Activated B cell treated with CpG ODN at 0.5 μM for 24 hours (primary cell): Measurements from ENCODE around the gene NEK7. TPM values are rescaled to one million over a fixed set of nuclear protein-coding genes. Genes with fewer than 3 reads are reported as not detected.

Experiments used
- ATAC-seq: fragments of 200-7000 bp; cut with Tn5 transposase; one replicate; pipeline ENCODE4 v1.10.0; 2021; ENCODE audit warnings: low read depth, mild to moderate bottlenecking, moderate library complexity
- CTCF ChIA-PET: fragments of 350-600 bp; sonication (Branson Sonifier 250); formaldehyde crosslinking; loops from one replicate; lab custom pipeline; 2021; ENCODE audit warnings: antibody characterized with exemption; lab: Charles Lee
- POLR2A ChIA-PET: fragments of 350-600 bp; sonication (Branson Sonifier 250); formaldehyde crosslinking; loops from one replicate; lab custom pipeline; 2021; ENCODE audit warnings: antibody characterized with exemption; lab: Charles Lee
- DNase-seq: peaks from one replicate; pipeline ENCODE4 v3.0.0; 2022
- H3K27ac Mint-ChIP-seq: one replicate; pipeline ENCODE4 v1.8.0; 2020; ENCODE audit warnings: mixed read lengths
- H3K27me3 Mint-ChIP-seq: one replicate; pipeline ENCODE4 v1.8.0; 2021; ENCODE audit warnings: mixed read lengths
- H3K36me3 Mint-ChIP-seq: one replicate; pipeline ENCODE4 v1.8.0; 2021; ENCODE audit warnings: low read depth, mixed read lengths
- H3K4me1 Mint-ChIP-seq: one replicate; pipeline ENCODE4 v1.8.0; 2021; ENCODE audit warnings: mixed read lengths
- H3K4me3 Mint-ChIP-seq: one replicate; pipeline ENCODE4 v1.8.0; 2020; ENCODE audit warnings: mild to moderate bottlenecking, mixed read lengths
- H3K9me3 Mint-ChIP-seq: one replicate; pipeline ENCODE4 v1.8.0; 2020; ENCODE audit warnings: mixed read lengths
- intact Hi-C: fragments of 100-400 bp; cut with micrococcal nuclease; formaldehyde crosslinking; loops from one replicate; pipeline ENCODE4 v1.15.1; 2024
- total RNA-seq: library from RNA; stranded (reverse); gene quantifications from 2 replicates; pipeline ENCODE4 v1.2.3, GENCODE V29; 2022
- TF ChIP-seq, protein P1 (sequence below): fragments of 200-600 bp; IDR thresholded peaks from one replicate; pipeline ENCODE4 v1.8.0; 2022; ENCODE audit warnings: antibody characterized with exemption, mild to moderate bottlenecking

NEK7 gene
- total RNA-seq, 1 donor from 2014 or later: 33.5 TPM

DNA sequence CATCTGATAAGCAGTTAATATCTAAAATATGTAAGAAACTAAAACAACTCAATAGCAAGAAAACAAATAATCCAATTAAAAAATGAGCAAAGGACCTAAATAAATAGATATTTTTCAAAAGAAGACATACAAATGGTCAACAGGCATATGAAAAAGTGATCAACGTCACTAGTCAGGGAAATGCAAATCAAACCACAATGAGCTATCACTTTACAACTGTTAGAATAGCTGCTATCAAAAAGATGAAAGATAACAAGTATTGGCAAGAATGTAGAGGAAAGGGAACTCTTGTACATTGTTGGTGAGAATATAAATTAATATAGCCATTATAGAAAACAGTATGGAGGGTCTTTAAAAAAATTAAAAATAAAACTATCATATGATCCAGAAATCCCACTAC is 40.7 kb upstream of the NEK7 start:
- no peaks in the 10 kb centered on the region for H3K36me3 Mint-ChIP-seq
- peaks cover 5% of the 10 kb centered on the region for H3K27me3 Mint-ChIP-seq
- POLR2A ChIA-PET: no interaction called here
- H3K9me3 Mint-ChIP-seq: no peaks in the 10 kb centered on the region
- TF ChIP-seq, protein P1, sequence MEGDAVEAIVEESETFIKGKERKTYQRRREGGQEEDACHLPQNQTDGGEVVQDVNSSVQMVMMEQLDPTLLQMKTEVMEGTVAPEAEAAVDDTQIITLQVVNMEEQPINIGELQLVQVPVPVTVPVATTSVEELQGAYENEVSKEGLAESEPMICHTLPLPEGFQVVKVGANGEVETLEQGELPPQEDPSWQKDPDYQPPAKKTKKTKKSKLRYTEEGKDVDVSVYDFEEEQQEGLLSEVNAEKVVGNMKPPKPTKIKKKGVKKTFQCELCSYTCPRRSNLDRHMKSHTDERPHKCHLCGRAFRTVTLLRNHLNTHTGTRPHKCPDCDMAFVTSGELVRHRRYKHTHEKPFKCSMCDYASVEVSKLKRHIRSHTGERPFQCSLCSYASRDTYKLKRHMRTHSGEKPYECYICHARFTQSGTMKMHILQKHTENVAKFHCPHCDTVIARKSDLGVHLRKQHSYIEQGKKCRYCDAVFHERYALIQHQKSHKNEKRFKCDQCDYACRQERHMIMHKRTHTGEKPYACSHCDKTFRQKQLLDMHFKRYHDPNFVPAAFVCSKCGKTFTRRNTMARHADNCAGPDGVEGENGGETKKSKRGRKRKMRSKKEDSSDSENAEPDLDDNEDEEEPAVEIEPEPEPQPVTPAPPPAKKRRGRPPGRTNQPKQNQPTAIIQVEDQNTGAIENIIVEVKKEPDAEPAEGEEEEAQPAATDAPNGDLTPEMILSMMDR: no peak
- H3K27ac Mint-ChIP-seq: no peak overlapping the region
- ATAC-seq: no peak
- DNase-seq: no peak
- H3K4me1 Mint-ChIP-seq: no peaks in the 10 kb centered on the region
- intact Hi-C loops: no loop called here
- H3K4me3 Mint-ChIP-seq: no peak overlapping the region
- CTCF ChIA-PET: no interaction called here

GRCh38 chr1:198116469-198116868 is 40.3 kb upstream of the NEK7 start:
- H3K4me3 Mint-ChIP-seq: no peak overlapping the region

DNA sequence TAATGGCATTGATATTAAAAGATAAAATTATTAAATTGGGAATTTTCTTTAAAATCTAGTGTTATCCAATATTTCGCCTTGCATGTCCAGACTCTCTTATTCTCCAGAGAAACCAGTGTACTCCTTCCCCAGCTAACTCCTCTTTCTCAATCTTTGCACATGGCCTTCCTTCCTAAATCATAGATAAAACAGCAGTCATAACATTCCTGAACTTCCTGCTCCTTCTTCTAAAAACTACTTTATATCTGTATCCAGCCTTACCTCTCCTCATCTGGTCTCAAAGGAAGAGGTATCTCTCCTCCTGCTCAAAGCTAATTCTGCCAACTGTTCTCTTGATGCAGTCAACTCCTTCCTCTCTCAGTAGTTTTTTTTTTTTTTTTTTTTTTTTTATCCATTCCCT is 39.5 kb upstream of the NEK7 start:
- intact Hi-C loops: no loop called here
- TF ChIP-seq, protein P1: no peak
- POLR2A ChIA-PET: no interaction called here
- ATAC-seq: no peak
- Mint-ChIP-seq H3K27me3 (peaks cover 7% of the 10 kb centered on the region), H3K36me3 (no peaks in the 10 kb centered on the region), H3K27ac (no peak overlapping the region), H3K4me1 (no peaks in the 10 kb centered on the region), H3K4me3 (no peak overlapping the region), H3K9me3 (no peaks in the 10 kb centered on the region)
- no peak for DNase-seq
- CTCF ChIA-PET: no interaction called here

More at GRCh38 chr1:198116469-198116868, 40.3 kb upstream of the NEK7 start:
- TF ChIP-seq, protein P1: no peak
- ChIA-PET CTCF (no interaction called here), POLR2A (no interaction called here)
- ATAC-seq: no peak
- no peak for DNase-seq
- intact Hi-C loops: no loop called here
- Mint-ChIP-seq H3K27me3 (peaks cover 6% of the 10 kb centered on the region), H3K4me1 (no peaks in the 10 kb centered on the region), H3K36me3 (no peaks in the 10 kb centered on the region), H3K9me3 (no peaks in the 10 kb centered on the region), H3K27ac (no peak overlapping the region)

- Mint-ChIP-seq H3K27ac (no peak overlapping the region), H3K36me3 (no peaks in the 10 kb centered on the region), H3K4me1 (no peaks in the 10 kb centered on the region), H3K27me3 (peaks cover 7% of the 10 kb centered on the region), H3K4me3 (no peak overlapping the region), H3K9me3 (no peaks in the 10 kb centered on the region)
- no peak for ATAC-seq
- CTCF ChIA-PET: interaction anchor here (0.5 kb wide), 1 partner anchor 60 kb away, joined by 3 read pairs; no protein-coding TSS in a partner anchor
- intact Hi-C loops: no loop called here
- TF ChIP-seq, protein P1: no peak
- POLR2A ChIA-PET: no interaction called here
- no peak for DNase-seq
Measured at GRCh38 chr1:198118134-198118533, 38.7 kb upstream of the NEK7 start.

DNA sequence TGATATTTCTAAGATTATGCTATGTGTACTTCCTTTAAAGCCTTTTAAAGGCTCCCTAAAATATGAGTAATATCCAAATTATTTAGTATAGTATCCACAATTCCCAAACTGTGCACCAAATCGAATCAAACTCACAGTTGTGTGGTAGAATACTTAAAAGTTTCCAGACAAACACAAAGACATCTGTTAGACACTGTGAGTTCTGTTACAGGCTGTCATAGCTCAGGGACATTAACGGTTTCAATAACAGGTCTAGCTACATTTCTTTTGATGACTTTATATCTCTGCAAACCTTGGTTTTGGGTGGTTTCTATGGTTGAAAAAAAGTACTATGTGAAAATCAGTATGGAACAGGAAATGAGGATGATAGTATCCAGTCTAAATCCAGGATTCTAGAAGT is 36.9 kb upstream of the NEK7 start:
- Mint-ChIP-seq H3K27ac (no peak overlapping the region), H3K9me3 (no peaks in the 10 kb centered on the region)

More for the DNA sequence above, 36.9 kb upstream of the NEK7 start:
- CTCF ChIA-PET: no interaction called here
- TF ChIP-seq, protein P1: no peak
- Mint-ChIP-seq H3K36me3 (no peaks in the 10 kb centered on the region), H3K4me1 (no peaks in the 10 kb centered on the region), H3K4me3 (no peak overlapping the region), H3K27me3 (peaks cover 1% of the 10 kb centered on the region)
- POLR2A ChIA-PET: no interaction called here
- DNase-seq (no peak), ATAC-seq (no peak)
- intact Hi-C loops: no loop called here
